GM21737 (cell line): Measurements from ENCODE around the gene GLOD4.
"Not testable (repeated sequence)": the region's sequence is repeated elsewhere in the genome, so short reads cannot be mapped to it uniquely, and the experiment has no call there.

Source experiments
- ATAC-seq: cut with Tn5 transposase; IDR thresholded peaks from one replicate; pipeline ENCODE4 v1.9.1; 2021; ENCODE audit warnings: mild to moderate bottlenecking, moderate library complexity; ENCODE audit not compliant: unreplicated experiment

The GLOD4 gene

GRCh38 chr17:781805-782731, at the start of gene GLOD4, which contains the start of gene MRM3:
Gene GLOD4, minus strand, starts transcription at chr17:782280. Its CDS starts 25 bp downstream, at chr17:782255.
Gene MRM3, plus strand, starts transcription at chr17:782353. Its CDS starts 26 bp downstream, at chr17:782379.
- peak; percentile 80 for ATAC-seq

- no peak for ATAC-seq
Observed at GRCh38 chr17:830950-831349, 48.9 kb upstream of the GLOD4 start.

- no peak for ATAC-seq
Observed at GRCh38 chr17:830381-830780, 48.3 kb upstream of the GLOD4 start.

GRCh38 chr17:829614-830013, 47.5 kb upstream of the GLOD4 start:
- ATAC-seq = not testable (repeated sequence)

- no peak for ATAC-seq
Observed at GRCh38 chr17:828761-829160, 46.7 kb upstream of the GLOD4 start.

- no peak for ATAC-seq
Observed at GRCh38 chr17:826778-827177, 44.7 kb upstream of the GLOD4 start.

- no peak for ATAC-seq
Observed at GRCh38 chr17:825216-825615, 43.1 kb upstream of the GLOD4 start.

- no peak for ATAC-seq
Observed at GRCh38 chr17:824378-824777, 42.3 kb upstream of the GLOD4 start.

- ATAC-seq = no peak
Observed at GRCh38 chr17:823501-823902, 41.4 kb upstream of the GLOD4 start.

- no peak for ATAC-seq
Observed at GRCh38 chr17:819251-819650, 37.2 kb upstream of the GLOD4 start.

GRCh38 chr17:814371-814770, 32.3 kb upstream of the GLOD4 start:
- ATAC-seq = no peak

GRCh38 chr17:812638-813204, 30.6 kb upstream of the GLOD4 start:
- ATAC-seq = no peak

GRCh38 chr17:811051-811784, 29.1 kb upstream of the GLOD4 start:
- no peak for ATAC-seq

- ATAC-seq = no peak
Observed at GRCh38 chr17:807523-808294, 25.6 kb upstream of the GLOD4 start.

- ATAC-seq = no peak
Observed at GRCh38 chr17:806781-807522, 24.9 kb upstream of the GLOD4 start.

- ATAC-seq = no peak
Observed at GRCh38 chr17:806346-806745, 24.3 kb upstream of the GLOD4 start.

GRCh38 chr17:805886-806285, 23.8 kb upstream of the GLOD4 start:
- ATAC-seq = not testable (repeated sequence)

- ATAC-seq = no peak
Observed at GRCh38 chr17:804541-805435, 22.7 kb upstream of the GLOD4 start.
